HG02840 (cell line): ENCODE measurements around the gene SNX32.
A peak's percentile ranks its signal among the peaks of the same experiment; 100 is the strongest.

Experiments
- ATAC-seq: cut with Tn5 transposase; IDR thresholded peaks from one replicate; pipeline ENCODE4 v1.9.1; 2021; ENCODE audit warnings: mild to moderate bottlenecking, moderate library complexity, moderate number of reproducible peaks; ENCODE audit not compliant: unreplicated experiment, low FRiP score

SNX32 gene

DNA sequence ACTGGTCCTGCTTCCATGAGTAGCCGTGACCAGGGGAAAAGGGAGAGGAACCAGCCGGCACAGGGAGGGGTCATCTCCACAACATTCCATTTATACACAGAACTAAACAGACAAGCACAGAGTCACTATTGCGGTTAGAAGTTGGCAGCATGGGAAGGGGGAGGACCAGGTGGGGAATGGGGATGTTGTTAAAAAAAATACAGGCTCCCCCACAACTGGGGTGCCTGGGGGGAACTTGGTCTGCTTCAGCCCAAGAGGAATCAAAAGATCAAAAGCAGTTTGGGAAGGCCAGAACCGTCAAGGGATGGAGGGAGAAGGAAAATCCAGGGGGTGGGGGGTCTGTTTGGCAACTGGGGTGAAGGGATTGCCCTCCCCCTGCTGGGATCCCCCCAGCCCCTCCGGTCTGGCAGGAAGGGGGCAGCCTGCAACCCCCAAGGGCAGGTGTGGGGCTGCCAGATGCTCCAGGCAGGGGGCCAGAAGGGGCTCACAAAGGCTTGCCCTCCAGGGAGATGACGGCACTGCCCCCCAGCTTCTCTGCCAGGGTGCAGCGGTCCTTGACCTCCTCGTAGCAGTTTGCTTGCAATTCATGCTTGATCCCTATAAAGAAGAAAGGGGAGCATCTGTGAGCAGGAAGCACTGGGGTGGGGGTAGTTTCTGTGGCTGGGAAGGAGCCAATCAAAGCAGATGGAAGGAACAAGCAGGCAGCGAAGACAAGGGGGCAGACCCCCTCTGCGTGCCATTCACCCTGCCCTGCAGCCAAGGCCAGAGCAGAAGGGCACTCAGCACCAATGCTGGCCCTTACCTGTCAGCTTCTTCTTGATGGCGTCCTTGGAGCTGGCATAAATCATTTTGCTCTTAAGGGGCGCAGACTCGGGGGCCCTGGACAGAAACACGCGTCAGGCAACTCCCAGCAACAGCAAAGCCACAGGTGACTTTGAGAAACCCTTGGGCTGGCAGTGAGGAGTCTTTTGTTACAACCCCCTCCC, 21.4 kb downstream of the SNX32 start:
- ATAC-seq, result no peak

DNA sequence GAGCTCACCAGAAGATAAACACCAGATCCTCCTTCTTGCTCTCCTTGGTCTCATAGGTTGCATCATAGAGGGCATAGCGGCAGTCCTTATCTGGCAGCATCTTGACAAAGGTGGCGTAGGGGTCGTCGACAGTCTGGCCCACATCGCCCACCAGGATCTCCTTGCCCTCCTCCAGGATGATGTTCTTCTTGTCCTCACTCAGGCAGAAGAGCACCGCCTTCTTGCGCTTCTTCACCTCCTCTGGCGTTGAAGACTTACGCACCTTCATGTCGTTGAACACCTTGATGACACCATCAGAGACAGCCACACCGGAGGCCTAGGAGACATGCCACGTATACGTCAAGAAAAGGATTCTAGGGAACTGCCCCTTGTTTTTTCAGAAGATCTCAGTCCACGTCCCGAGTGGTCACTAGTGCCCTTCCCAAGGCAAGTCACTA, 22.2 kb downstream of the SNX32 start:
- ATAC-seq, result no peak

DNA sequence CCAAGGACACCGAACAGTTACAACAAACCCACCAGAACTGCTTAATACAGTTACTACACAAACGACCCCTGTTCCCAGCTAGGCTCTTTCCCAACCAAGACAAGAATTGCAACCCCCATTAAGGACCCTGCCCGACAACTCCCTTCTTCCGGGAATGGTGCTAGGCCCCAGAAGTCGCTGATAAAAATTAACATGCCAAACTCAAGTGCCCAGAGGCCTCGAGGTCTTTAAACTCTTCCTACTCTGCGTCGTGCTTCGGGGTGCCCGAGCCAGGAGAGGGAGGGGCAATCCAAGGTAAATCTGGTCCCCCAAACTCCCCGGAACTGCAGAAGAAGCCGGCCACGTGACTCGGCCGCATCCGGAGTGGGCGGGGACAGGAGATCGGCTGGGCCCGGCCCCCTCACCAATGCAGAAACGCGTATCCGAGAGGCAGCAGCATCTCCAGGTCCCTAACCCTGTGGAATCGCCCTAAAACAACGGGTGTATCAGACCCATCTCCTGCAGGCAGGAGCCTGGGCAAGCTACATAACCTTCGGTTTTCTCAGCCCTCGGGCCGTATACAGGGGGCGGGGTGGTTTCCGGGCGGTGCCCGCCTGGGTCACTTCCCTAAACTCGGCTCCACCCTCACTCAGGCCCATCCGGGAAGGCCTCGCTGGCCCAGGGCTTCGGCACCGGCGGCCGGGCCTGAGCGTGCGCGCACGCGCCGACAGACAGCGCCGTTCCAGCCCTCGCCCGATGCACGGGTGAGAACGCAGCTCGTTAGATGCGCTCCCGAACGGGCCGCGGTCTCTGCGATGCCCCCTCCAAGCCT, 23.1 kb downstream of the SNX32 start:
- peak; percentile 33 for ATAC-seq

DNA sequence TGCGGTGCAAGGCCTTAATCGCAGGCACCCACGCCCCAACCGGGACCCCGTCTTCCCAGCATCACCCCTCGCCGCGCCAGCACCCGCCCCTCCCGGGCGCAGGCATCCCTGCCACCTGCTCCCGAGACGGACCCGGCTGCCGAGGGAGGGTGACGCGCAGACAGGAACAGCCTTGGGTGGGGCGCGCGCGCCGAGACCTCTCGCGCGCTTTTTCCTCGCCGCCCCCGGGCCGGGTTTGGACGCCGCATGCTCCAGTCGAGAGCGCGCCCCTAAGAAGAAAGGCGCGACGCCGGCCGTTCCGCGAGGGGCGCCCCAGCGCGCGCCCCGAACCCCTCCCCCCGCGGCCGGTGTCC, 23.7 kb downstream of the SNX32 start:
- ATAC-seq, result peak; percentile 8

DNA sequence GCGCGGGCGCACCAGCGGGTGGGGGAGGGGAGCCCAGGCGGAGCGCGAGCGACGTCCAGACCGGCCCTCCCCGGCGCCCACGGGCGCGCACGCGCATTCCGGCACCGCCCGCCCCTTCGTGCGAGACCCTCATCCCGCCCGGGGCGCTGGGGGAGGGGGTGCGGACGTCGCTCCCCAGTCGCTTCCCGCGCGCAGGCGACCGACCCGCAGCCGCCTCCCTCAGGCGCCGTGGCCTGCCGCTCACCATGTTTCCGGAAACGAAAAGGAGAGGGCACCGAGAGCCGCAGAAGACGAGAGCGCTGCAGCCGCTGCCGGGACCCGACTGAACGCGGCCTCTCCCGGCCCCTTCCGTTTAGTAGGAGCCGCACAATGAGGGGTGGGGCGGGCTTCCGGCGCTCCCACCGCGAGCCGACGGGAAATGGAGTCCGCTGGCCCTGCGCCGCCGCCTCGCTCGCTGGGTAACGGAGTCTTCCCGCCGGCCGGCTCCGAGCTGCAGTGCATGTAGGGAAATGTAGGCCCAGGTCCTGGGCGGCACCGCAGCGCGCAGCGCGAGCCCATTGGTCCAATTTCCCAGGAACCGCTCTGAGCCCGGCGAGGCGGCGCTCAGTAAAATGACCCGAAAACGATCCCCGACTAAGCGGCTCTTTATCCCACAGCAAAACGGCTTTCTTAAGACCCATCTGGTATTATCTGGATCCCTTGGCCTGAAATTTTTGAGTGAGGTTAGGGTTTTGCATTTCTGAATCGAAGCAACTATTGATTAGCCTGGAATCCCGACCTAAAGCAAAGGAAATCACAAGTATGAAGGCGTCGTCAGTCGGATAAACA, 24.3 kb downstream of the SNX32 start, which contains the start of gene CFL1:
Gene CFL1, minus strand, starts transcription at position 328 of the 828 bp plus-strand sequence. Its CDS starts 81 bp downstream, at position 247.
- ATAC-seq, result peak; percentile 45

DNA sequence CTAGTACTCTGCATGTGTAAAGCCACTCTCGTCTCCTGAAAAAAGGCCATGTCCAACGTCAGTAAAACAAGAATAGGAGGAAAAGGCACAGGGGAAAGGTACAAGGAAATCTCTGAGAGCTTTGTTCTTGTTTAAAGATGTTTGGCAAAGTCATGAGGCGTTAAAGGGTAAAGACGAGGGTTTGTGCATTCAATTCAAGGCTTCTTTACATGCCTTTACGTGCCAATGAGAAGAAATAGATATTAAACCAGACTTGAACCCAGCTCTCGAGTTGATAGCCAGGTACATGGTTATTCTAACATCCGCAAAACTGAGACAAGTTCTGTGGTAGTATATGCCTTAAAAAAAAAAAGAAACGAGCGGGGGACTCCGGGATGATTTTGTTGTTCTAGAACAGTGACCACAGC, 24.9 kb downstream of the SNX32 start:
- no peak for ATAC-seq

DNA sequence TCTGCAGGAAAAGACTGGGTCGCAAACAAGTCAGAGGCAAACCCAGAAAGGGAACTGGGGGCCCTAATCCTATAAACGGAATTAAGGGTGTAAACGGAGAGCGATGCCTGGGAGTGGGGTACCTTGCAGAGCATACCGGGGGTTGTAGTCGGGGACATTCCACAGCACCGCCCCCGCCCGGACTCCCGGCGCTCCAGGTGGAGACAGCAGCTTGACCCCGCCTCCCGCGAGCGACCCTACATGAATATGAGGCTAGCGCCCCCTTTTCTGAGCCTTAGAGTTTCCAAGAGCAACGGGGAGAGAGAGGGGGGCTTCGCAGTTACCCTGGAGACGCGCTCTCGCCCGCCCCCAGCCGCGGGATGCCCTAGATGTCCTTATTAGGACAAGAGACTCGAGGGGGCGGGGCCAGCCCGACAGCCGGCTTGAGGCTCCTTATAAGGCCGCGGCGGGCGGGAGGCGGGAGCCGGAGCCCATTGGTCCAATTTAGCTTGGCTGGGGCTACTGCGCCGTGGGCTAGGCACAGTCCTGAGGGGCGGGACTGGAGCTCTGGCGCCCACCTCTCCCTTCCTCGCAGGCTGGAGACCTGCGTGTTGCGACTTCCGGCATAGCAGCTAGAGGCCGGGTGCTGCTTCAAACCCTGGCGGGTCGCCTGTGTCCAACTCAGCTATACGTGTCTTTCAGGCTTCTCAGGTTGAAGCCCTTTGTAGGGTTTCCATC, 25.5 kb downstream of the SNX32 start:
- peak; percentile 38 for ATAC-seq

DNA sequence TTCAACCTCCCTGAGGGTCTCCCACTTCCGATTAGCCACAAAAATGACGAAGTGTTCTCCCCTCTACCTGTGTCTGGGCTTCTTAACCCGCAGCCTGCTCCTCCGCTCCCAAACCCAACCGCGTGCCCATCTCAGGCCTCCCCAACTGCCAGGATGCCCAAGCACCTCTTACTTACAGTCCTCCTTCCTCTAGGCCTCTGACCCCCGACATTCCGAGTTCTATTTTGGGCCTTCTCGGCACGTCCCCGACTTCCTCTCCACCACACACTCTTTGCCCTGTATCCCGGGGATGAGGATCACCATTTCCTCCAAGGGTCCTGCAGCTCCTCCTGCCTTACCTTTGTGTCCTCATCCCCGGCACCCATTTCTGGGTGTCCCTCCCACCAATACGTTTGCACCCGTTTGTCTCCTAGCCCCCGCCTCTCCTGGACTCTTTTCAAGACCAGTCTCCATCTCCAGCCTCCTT, 26.1 kb downstream of the SNX32 start:
- ATAC-seq, result no peak

DNA sequence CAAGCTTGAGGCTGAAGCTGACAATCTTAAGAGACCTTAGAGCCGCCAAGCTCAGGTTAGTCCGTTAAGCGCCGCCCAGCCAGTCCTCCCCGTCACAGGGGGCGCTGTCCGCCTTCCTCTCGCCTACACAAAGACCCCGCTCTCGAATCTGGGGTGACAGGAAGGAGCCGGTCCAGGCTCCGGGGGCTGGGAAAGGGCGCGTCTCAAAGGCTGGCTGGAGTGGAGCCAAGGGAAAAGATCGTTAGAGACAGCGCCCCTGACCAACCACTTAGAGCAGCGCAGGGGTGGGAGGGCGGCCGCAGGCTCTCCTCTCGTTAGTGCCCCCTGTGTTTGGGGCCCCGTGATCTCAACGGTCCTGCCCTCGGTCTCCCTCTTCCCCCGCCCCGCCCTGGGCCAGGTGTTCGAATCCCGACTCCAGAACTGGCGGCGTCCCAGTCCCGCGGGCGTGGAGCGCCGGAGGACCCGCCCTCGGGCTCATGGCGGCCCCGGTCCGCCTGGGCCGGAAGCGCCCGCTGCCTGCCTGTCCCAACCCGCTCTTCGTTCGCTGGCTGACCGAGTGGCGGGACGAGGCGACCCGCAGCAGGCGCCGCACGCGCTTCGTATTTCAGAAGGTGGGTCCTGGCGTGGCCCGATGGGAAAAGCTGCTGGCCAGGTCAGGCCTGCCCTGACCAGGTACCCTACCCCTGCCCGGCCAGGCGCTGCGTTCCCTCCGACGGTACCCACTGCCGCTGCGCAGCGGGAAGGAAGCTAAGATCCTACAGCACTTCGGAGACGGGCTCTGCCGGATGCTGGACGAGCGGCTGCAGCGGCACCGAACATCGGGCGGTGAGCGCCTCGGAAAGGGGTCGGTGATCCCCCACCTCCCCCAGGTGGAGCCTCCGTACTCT, 26.8 kb downstream of the SNX32 start, which contains the start of gene MUS81:
Gene MUS81, plus strand, starts transcription at position 156 of the 887 bp plus-strand sequence. Its CDS starts 321 bp downstream, at position 477.
- peak; percentile 22 for ATAC-seq

DNA sequence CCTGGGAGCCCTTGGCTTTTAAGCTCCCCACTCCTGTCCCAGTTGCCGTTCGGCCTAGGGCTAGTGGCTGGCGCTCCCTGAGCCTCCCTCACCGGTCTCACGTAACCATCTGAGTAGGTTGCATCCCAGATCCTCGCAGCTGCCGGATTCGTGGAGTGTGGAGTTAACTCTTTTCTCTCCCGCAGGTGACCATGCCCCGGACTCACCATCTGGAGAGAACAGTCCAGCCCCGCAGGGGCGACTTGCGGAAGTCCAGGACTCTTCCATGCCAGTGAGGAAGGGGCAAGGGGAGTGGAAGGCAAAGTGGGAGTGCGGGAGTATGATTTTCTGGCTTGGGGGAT, 27.4 kb downstream of the SNX32 start:
- ATAC-seq, result no peak

DNA sequence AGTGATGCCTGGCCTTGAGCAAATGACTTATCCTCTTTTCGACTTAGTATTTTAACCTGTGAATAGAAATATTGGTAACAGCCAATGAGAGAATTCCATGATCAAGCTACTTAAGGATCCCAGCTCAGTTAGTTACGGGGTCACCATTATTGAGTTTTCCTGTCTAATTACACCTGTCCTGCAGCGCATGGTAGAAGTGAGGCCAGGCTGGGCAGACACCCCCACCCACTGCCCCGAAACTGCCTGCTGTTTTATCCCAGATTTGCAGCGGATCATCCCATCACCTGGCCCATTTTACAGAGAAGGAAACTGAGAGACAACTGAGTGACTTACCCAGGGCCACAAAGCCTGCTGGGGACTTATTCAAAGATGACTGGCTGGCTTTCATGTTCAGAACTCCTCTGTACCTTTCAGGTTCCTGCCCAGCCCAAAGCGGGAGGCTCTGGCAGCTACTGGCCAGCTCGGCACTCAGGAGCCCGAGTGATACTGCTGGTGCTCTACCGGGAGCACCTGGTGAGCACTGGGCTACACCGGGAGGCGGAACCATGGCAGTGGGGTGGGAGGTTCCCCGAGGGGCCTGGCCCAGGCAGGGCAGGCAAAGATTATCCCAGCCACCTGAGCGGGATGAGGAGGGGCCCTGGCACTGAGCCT, 27.9 kb downstream of the SNX32 start:
- ATAC-seq, result no peak

DNA sequence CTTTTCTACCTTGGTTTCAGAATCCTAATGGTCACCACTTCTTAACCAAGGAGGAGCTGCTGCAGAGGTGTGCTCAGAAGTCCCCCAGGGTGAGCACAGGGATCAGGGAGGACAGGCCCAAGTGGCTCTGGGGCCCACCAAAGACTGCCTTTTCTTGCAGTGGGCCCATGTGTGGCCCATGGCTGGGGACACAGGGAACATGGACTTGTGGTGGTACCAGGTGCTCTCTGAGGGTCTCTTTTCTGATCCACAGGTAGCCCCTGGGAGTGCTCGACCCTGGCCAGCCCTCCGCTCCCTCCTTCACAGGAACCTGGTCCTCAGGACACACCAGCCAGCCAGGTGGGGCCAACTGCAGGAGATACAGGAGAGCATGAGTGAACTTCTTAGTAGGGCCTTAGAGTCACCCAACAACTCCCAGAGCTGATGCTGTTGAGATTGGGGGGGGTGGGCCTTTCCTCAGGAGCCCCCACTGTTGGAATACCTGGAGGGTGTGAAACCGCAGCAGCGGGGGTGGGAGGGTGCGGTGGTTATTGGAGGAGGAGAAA, 28.5 kb downstream of the SNX32 start:
- no peak for ATAC-seq

DNA sequence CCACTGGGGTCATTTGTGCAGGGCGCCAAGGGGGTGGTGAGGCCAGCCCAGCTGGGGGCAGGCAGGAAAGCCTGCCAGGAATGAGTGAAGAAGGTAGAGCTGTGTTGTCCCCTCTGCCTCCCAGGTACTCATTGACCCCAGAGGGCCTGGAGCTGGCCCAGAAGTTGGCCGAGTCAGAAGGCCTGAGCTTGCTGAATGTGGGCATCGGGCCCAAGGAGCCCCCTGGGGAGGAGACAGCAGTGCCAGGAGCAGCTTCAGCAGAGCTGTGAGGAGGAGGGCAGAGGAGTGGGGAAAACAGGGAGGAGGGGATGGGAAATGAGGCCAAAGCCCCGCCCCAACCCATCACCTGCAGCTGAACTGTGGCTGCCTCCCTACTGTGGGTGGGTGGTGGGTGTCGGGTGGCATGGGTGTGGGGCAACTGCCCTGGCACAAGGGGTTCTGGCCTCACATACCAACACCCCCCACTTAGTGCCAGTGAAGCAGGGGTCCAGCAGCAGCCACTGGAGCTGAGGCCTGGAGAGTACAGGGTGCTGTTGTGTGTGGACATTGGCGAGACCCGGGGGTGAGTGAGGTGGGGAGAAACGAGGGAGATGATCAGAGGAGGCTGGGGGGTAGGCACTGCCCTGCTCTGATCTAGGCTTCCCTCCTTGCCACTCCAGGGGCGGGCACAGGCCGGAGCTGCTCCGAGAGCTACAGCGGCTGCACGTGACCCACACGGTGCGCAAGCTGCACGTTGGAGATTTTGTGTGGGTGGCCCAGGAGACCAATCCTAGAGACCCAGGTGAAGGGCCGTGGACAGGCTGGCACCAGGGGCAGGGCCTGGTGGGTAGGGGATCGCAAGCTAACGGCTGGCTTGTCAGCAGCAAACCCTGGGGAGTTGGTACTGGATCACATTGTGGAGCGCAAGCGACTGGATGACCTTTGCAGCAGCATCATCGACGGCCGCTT, 29.5 kb downstream of the SNX32 start:
- ATAC-seq, result no peak

DNA sequence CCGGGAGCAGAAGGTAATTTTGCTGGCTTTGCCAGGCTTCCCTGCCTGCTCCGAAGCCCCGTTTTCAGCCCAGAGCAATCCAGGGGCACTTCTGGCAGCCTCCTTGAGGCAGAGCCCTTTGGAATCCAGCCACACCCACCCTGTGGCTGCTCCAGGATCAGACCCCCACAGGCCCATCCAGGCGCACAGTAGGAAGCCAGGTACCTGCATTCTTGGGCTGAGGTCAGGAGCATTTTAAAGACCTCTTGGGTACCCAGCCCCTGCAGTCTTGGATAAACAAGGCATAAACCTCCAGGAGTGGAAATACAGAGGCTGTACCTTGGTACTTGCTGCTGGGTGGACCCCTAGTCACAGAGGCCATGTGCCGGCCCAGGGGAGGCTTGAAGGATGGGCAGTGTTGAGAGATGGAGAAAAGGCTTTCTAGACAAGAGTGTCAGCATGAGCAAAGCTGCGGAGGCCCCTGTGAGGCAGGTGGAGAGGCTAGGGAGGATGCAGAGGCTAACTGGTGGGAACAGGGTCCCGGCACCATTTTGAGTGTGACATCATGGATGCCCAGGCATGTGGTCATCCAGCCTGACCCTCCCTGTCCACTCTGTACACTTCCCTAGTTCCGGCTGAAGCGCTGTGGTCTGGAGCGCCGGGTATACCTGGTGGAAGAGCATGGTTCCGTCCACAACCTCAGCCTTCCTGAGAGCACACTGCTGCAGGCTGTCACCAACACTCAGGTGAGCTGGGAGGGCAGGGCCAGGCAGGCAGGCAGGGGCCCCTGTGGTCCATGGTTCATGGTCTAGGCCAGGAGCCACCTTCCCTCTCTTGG, 30.3 kb downstream of the SNX32 start:
- ATAC-seq, result no peak

DNA sequence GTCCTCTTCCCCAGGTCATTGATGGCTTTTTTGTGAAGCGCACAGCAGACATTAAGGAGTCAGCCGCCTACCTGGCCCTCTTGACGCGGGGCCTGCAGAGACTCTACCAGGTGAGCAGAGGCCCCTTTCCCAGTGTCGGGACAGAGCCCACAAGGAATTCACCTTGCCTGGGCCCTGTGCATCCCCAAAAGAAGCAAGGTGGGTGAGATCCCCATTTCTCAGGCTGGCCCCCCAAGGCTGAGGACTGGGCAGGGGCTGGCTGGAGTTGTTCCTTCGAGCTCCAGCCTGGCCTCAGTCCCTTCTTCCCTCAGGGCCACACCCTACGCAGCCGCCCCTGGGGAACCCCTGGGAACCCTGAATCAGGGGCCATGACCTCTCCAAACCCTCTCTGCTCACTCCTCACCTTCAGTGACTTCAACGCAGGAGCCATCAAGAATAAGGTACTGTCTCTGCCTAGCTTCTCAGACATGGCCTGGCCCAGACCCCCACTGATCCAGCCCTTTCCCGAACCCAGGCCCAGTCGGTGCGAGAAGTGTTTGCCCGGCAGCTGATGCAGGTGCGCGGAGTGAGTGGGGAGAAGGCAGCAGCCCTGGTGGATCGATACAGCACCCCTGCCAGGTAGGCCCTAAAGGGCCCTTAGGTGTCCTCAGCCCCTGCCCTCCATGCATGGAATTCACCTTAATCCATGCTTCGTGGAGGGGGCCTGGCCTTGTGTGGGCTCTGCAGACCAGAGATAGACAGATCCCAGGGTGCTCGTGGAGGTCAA, 31.1 kb downstream of the SNX32 start:
- ATAC-seq, result no peak
